GM19372 (cell line): Measurements from ENCODE around the gene RXFP3.
"Not testable (repeated sequence)": the region's sequence is repeated elsewhere in the genome, so short reads cannot be mapped to it uniquely, and the experiment has no call there.

Experiments used
- ATAC-seq: cut with Tn5 transposase; IDR thresholded peaks from one replicate; pipeline ENCODE4 v1.9.1; 2021; ENCODE audit warnings: mild to moderate bottlenecking, low read depth, moderate library complexity; ENCODE audit not compliant: unreplicated experiment

RXFP3 gene

GRCh38 chr5:33934176-33934575 is 2.0 kb upstream of the RXFP3 start:
- ATAC-seq, result peak; percentile 5

- ATAC-seq, result no peak
Measured at GRCh38 chr5:33936004-33936380, 194 bp upstream of the RXFP3 start.

- ATAC-seq, result no peak
Measured at GRCh38 chr5:33937017-33937706, 976 bp downstream of the RXFP3 start.

GRCh38 chr5:33937707-33938506 is 1.7 kb downstream of the RXFP3 start:
- no peak for ATAC-seq

- ATAC-seq, result no peak
Measured at GRCh38 chr5:33938507-33938796, 2.3 kb downstream of the RXFP3 start.

- ATAC-seq, result no peak
Measured at GRCh38 chr5:33938881-33939280, 2.7 kb downstream of the RXFP3 start.

- no peak for ATAC-seq
Measured at GRCh38 chr5:33939556-33940262, 3.5 kb downstream of the RXFP3 start.

GRCh38 chr5:33941090-33941489 is 4.9 kb downstream of the RXFP3 start:
- ATAC-seq, result no peak

GRCh38 chr5:33944543-33945132 is 8.5 kb downstream of the RXFP3 start:
- ATAC-seq, result no peak

GRCh38 chr5:33952175-33952574 is 16.0 kb downstream of the RXFP3 start:
- not testable (repeated sequence) for ATAC-seq

GRCh38 chr5:33957577-33958150 is 21.5 kb downstream of the RXFP3 start:
- ATAC-seq, result no peak

- ATAC-seq, result no peak
Measured at GRCh38 chr5:33958176-33958575, 22.0 kb downstream of the RXFP3 start.

GRCh38 chr5:33964132-33964700 is 28.0 kb downstream of the RXFP3 start:
- no peak for ATAC-seq

- ATAC-seq, result no peak
Measured at GRCh38 chr5:33966805-33967204, 30.6 kb downstream of the RXFP3 start.

GRCh38 chr5:33968211-33969005 is 32.2 kb downstream of the RXFP3 start:
- ATAC-seq, result no peak

GRCh38 chr5:33969572-33970452 is 33.6 kb downstream of the RXFP3 start:
- peak; percentile 74 for ATAC-seq

GRCh38 chr5:33973271-33973670 is 37.1 kb downstream of the RXFP3 start:
- no peak for ATAC-seq

- no peak for ATAC-seq
Measured at GRCh38 chr5:33975852-33976251, 39.7 kb downstream of the RXFP3 start.

- no peak for ATAC-seq
Measured at GRCh38 chr5:33976307-33976706, 40.1 kb downstream of the RXFP3 start.
